GM21390 (cell line): ENCODE results near the gene KCNK1.

Source experiments
- ATAC-seq: cut with Tn5 transposase; IDR thresholded peaks from one replicate; pipeline ENCODE4 v1.9.1; 2021; ENCODE audit not compliant: unreplicated experiment

The KCNK1 gene

DNA sequence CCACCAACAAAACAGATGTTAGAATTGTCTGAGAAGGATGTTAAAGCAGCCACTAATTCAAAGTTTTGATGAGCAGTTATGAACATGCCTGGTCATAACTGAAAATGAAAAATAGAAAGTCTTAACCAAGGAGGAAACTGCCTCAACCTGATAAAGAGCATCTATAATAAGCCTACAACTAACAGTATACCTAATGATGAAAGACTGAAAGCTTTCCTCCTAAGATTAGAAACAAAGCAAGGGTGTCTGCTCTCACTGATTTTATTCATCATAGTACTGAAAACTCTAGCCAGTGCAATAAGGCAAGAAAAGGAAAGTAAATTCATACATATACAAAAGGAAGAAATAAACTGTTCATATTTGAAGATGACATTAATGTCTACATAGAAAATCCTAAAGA, 82.0 kb downstream of the KCNK1 start:
- peak; percentile 79 for ATAC-seq

DNA sequence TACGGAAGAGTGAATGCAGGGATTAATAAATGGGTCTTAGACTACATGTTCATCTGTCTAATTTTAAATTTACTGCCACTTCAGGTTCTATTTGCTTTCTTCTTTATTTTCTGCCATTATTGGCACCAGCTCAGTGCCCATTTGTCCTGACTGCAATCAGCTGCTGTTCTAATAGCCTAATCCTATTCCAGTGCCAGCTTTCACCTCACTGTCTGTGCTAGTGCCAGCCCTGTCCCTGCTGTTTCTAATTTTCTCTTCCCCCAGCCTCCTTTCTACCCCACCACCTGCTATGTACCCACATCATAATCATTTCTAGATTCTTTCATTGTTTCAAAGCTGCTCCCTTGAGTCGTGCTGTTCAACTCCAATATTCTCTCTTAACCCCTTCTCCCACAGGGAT, 86.4 kb downstream of the KCNK1 start:
- no peak for ATAC-seq

DNA sequence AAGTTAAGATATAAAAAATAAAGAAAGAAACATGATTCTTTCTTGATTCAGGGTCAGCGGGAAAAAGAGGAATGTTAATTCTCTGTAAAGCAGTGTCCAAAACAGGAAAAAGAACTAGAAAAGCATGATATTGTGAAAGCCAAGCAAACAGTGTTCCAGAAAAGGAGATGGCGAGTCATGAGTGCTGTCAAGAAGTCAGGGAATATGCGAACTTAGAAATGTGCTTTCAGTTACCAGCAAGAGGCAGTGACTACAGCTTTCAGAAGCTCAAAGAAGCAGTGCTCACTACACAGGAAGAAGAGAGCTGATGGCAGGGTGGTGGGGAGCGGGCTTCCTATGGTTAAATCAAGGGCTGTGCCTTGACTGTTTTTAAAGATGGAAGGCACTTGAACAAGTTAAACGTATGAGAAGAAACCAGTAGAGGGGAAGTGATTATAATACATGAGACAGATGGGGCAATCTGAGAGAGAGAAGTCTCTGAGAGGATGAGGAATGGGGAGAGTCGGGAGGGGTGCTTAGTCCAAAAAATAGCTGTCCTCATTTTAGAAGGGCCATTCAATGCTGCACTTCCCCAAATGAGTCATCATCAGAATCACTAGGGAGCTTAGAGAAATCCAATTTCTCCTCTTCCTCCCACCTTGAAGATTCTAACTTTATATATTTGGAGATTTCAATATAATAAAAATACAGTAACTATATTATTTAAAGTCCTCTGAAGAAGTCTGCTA, 90.4 kb downstream of the KCNK1 start:
- no peak for ATAC-seq

- ATAC-seq, result no peak
Observed at GRCh38 chr1:233704898-233705723, 91.2 kb downstream of the KCNK1 start.

DNA sequence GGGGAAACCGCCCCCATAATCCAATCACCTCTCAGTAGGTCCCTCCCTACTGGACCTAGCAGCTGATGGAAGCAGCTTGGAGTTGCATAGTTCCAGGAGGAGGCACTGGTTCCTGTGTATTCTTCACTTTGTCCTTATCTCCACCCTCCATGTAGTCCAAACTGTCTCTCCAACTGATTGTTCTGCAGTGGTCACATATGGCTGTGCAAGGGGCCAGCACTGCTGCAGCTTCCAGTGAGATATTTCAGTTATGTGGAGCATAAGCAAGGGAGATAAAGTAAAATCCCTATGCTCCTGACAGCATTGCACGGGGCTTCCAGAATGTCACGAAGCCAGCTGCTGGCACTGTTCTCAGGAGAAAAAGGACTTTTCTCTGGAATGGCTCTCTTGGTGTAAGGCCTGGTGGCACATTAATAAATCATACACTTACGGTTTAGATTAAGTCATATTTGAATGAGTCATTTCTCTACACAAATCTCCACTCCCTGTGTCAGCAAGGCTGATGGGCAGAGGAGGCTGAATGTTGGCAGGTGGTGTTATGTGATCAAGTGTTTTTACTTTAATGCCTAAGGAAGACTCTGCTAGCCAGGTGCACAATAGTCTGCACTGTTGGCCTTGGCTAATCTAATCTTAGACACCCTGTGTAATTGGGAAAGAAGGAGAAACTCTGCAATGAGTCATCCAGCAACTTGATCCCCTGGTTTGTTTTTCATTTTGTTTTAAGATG, 93.4 kb downstream of the KCNK1 start:
- ATAC-seq, result no peak

GRCh38 chr1:233707880-233708815, 94.2 kb downstream of the KCNK1 start:
- ATAC-seq, result no peak

DNA sequence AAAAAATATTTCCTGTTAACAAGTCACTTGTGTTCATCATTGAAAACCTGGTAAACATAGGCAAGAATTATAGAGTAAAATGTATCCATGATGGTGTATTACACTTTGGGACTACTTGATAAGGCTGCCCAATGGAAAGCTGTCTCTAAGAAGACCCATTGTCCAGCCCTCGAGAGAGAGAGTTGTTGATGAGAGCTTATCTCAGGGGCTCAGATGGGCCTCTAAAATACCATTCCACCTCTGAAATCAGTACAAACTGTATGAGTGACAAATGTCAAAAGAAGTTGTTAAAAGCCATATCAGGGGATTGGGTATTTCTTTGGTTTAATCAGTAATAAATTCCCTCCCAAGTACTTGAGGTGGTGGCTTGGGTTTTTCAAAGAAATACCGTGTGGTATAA, 96.1 kb downstream of the KCNK1 start:
- ATAC-seq, result no peak

- ATAC-seq, result no peak
Observed at GRCh38 chr1:233710507-233710906, 96.6 kb downstream of the KCNK1 start.

GRCh38 chr1:233714631-233715217, 100.8 kb downstream of the KCNK1 start:
- no peak for ATAC-seq

DNA sequence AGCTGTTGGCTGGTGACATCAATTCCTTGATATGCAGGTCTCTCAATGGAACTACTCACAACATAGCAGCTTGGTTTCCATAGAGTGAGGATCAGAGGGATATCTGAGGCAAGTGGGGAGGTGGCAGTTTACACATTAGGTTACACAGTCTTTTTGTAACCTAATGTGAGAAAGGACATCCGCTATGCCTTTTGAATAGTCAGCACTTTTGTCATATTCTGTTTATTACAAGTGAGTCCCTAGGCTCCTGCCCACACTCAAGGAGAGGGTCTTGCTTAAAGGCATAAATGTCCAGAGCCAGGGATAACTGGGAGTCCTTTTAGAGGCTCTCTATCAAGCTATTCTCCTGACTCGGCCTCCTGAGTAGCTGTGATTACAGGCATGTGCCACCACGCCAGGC, 104.2 kb downstream of the KCNK1 start:
- ATAC-seq, result no peak

DNA sequence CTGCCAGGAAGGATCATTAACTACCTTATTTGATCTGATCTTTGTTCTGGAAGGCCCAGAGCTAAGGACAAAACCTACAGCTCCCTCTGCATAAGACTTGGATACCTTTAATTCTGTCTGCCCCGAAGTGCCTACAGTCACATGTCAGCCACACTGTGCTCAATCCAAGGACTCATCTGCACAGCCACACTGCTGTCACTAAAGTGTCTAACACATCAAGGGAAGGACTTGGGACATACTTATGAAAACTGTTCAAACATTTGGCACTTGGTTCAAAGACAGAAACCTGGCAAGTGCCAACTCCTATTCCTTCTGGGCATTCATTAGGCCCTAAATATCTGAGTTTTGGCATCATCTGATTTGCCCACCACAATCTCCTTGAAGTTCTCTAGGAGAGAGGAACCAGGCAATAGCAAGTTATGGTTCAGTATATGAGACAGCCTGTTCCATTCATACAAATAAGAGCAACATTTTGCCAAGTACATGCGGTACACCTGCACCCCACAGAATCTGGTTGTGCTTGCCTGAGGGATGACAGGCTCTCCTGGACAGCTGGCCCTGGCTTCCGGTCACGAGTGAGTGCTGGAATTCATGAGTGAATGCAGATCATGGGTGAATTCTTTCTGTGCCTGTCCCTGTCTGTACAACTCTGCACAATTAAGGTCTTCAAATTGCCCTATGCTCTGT, 105.9 kb downstream of the KCNK1 start:
- ATAC-seq, result no peak

GRCh38 chr1:233721004-233721595, 107.2 kb downstream of the KCNK1 start:
- ATAC-seq, result peak; percentile 72
